Gastroesophageal sphincter (tissue), 4 donors: ENCODE measurements around the gene SLC26A4. TPM values are rescaled to one million over a fixed set of nuclear protein-coding genes. Genes with fewer than 3 reads are reported as not detected.

ENCODE experiments used
- small RNA-seq, 4 donors: library from RNA; depleted of rRNA; stranded (forward); fragments of <200 nt; gene quantifications; one replicate each; pipeline ENCODE3, GENCODE V24; 2016
- total RNA-seq, 4 donors: library from RNA; depleted of rRNA; stranded (reverse); fragments of >200 nt; gene quantifications; one replicate each; pipeline ENCODE4 v1.1.0, GENCODE V29; 2016

The SLC26A4 gene
- total RNA-seq, 4 donors from 2014 or later = 0.42 to 6.1 (median 1.4) TPM

Small RNA genes lying within 50 kb of the gene (small RNA-seq; reads per million reads assigned to genes)
- 0 reads per million in 4 donors for gene BANF1P5

Other genes with a start within 250 kb of the SLC26A4 start
- gene GPR22, start 190.8 kb upstream of the SLC26A4 start, total RNA-seq = not detected
- gene COG5, start 96.9 kb upstream of the SLC26A4 start, total RNA-seq = 10 to 100 TPM; 31.6 to 50.4 (median 41.1) TPM
- 10 to 100 TPM in 1 of 4 donors, 1 to 10 TPM in 3; 4.0 to 14.8 (median 6.7) TPM for gene DUS4L, start 96.9 kb upstream of the SLC26A4 start, total RNA-seq
- 100 to 1,000 TPM; 125 to 199 (median 136) TPM for gene BCAP29, start 80.6 kb upstream of the SLC26A4 start, total RNA-seq
- 10 to 100 TPM; 42.8 to 65.8 (median 53.8) TPM for gene CBLL1, start 83.3 kb downstream of the SLC26A4 start, total RNA-seq
- gene SLC26A3, start 142.4 kb downstream of the SLC26A4 start, total RNA-seq = 10 to 100 TPM in 2 of 4 donors, 1 to 10 TPM in 1, under 1 TPM in 1; 0.81 to 13.1 (median 8.6) TPM
- gene DLD, start 230.4 kb downstream of the SLC26A4 start, total RNA-seq = 100 to 1,000 TPM in 3 of 4 donors, 10 to 100 TPM in 1; 79.3 to 246 (median 148) TPM